DOHH2 (cell line): ENCODE data around the gene SNX33.

Experiments used
- CTCF ChIP-seq: fragments of 200-600 bp; sonication (generic); IDR thresholded peaks from one replicate; pipeline ENCODE4 v1.5.1; 2014; ENCODE audit warnings: antibody characterized with exemption, mild to moderate bottlenecking, low read depth, low read length; ENCODE audit not compliant: poor library complexity, severe bottlenecking
- EZH2phosphoT487 ChIP-seq: fragments of 200-600 bp; sonication (generic); IDR thresholded peaks from 2 replicates; pipeline ENCODE4 v1.6.1; 2017; ENCODE audit warnings: borderline replicate concordance, mild to moderate bottlenecking, antibody characterized with exemption, low read length, moderate library complexity, mixed read lengths

DNA sequence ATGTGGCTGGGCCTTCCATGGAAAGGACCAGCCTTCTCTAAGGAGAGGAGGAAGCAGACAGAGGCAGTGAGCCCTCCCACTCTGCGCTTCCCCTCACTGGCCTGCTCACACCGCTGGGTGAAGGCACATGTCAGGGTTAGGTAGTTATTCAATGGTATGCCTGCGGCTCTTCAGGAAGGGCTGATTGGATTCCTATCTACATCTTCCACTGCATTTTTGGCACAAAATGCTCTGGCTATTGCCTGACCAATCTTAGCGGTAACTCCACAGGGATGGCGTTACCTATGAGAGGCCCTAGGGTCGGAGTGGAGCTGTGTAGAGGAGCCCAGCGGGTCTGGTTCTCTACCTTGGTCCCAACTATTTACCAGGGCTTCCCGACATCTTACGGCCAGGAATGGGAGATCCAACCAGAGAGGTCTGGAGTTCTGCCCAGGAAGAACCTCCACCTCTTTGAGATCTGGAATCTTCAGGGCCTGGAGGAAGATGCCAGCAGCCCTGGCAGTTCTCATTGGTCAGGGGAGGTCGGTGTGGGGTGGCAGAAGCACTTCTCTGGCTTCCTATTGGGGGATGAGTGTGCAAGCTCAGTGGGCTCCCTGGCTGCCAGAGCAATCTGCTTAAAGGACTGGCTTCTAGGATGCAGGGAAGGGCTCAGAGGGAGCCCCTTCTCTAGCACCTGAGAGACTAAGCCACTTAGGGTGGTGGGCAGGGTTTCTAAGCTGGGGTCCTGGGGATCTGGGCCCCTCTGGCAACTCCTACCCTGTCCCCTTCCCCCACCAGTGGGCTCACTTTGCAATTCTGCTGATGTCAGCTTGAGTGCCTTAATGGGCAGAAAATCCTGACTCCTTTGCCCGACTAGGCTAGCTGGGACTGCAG lies 24.3 kb downstream of the SNX33 start:
- TF ChIP-seq CTCF: no peak
- no peak for TF ChIP-seq EZH2phosphoT487
